GM08714 (cell line): ENCODE results near the gene GRM5.
"Not testable (repeated sequence)": the region's sequence is repeated elsewhere in the genome, so short reads cannot be mapped to it uniquely, and the experiment has no call there.

ENCODE experiments used
- H3K4me3 ChIP-seq: fragments of 200-500 bp; sonication (Bioruptor generic); 2 replicates; pipeline ENCODE4 v1.5.1; 2014; ENCODE audit warnings: mild to moderate bottlenecking, low read length, inconsistent platforms
- ZNF274 ChIP-seq: IDR thresholded peaks from 2 replicates; pipeline ENCODE4 v1.6.1; 2012; ENCODE audit warnings: mild to moderate bottlenecking, low read depth, low read length

GRM5 gene

DNA sequence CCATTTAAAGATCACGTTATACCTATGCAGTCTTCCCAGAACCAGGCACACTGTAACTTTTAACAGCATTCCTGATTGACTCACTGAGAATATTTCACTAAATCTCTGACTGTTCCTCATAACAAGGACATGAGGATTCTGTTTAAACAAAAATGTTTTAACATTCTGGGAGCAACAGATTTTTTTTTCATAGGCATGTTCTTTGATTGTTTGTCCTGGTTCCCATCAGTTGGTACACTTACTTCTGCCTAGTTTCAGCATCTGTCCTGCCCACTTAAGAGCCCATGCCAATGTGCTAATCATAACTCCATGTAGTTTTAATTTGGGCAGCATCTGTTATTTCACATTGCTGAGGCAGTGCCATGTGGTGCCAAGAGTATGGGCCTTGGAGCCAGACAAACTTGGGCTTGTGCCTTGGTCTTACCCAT is 589.8 kb downstream of the GRM5 start:
- no peak for TF ChIP-seq ZNF274

DNA sequence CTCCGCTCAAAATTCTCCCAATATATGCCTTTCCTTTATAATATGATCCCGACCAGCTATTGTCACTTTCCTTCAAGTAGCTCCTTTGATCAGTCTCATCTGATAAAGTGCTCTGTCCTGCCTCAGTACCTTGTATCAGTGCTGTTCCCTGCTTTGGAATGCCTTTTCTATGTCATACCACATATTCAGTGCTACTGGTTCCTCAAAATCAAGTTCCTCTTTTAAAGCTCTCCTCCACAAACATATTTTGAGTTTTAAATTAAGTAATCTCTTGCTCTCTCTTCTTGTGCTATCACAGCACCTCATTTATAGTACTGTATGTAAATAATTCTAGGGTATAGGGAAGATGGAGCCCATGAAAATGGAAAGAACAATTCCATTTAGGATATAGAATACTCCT is 591.1 kb downstream of the GRM5 start:
- no peak for TF ChIP-seq ZNF274
- no peak overlapping the region for H3K4me3 ChIP-seq

More for the DNA sequence above, 589.8 kb downstream of the GRM5 start:
- H3K4me3 ChIP-seq: no peak overlapping the region

DNA sequence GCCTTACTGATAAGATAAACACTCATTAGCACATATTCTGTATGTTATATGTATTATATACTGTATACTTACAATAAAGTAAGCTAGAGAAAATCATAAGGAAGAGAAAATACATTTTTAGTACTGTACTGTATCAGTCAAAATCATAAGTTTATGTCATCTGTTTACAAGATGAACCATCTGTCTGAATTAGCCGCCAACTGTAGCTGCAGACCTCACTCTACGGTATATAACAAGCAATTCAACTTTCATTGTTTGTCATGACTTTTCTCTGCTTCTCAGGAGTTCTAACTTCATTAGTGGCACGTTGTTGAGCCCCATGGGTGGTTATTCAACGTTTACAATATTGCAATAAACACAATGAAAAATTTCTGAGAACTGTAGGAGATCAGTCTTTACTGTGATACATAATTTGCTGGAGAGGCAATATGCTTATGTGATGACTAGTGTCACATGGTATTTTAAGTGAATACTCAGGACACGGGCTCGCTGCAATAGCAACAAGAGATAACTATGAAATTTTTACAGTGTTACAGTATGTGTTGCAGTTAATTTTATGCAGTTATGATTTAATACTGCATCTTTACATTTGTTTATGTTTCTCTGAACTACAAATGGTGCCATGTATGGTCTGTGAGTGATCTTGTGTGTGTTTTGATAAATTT is 596.1 kb downstream of the GRM5 start:
- TF ChIP-seq ZNF274: no peak
- no peak overlapping the region for H3K4me3 ChIP-seq

DNA sequence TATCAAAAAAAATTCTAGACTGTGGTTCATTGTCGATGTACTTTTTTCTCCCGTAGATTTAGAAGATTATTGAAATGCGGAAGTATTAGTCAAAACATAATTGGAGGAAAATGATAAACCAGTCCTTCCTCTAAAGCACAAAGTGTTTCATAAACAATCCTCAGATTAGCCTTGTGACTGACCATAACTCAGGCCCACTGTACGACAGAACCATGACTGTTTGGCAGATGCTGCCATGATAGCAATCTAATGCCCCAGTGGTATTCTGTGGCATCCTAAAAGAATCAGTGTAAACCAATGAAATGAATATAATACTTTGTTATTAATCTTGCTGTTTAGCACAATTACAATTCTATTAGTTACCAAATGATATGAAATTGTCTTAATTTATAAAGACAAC is 601.3 kb downstream of the GRM5 start:
- TF ChIP-seq ZNF274: no peak
- no peak overlapping the region for H3K4me3 ChIP-seq

DNA sequence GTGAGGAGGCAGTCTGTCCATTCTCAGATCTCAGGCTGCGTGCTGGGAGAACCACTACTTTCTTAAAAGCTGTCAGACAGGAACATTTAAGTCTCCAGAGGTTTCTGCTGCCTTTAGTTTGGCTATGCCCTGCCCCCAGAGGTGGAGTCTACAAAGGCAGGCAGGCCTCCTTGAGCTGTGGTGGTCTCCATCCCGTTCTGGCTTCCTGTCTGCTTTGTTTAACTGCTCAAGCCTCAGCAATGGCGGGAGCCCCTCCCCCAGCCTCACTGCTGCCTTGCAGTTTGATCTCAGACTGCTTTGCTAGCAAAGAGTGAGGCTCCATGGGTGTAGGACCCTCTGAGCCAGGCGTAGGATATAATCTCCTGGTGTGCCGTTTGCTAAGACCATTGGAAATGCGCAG is 602.5 kb downstream of the GRM5 start:
- H3K4me3 ChIP-seq: not testable (repeated sequence)

DNA sequence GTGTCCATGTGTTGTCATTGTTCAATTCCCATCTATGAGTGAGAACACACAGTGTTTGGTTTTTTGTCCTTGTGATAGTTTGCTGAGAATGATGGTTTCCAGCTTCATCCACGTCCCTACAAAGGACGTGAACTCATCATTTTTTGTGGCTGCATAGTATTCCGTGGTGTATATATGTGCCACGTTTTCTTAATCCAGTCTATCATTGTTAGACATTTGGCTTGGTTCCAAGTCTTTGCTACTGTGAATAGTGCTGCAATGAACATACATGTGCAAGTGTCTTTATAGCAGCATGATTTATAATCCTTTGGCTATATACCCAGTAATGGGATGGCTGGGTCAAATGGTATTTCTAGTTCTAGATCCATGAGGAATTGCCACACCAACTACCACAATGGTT is 607.7 kb downstream of the GRM5 start:
- not testable (repeated sequence) for H3K4me3 ChIP-seq

DNA sequence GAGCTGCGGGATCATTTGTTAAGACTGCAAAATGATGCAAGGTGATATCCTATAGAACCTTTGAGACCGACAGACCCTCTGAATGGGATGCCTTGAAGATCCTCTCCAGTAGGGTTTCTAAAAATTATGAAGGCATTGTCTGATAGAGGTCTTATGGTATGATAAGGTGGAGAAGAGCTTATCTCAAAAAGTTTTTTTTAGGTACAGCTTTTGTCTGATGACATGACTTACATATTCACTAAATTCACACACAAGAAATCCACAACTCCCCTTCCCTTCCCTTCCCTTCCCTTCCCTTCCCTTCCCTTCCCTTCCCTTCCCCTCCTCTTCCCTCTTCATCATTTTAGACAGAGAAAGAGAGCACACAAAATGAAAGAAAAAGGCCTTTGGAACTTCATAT is 609.8 kb downstream of the GRM5 start:
- TF ChIP-seq ZNF274: no peak

DNA sequence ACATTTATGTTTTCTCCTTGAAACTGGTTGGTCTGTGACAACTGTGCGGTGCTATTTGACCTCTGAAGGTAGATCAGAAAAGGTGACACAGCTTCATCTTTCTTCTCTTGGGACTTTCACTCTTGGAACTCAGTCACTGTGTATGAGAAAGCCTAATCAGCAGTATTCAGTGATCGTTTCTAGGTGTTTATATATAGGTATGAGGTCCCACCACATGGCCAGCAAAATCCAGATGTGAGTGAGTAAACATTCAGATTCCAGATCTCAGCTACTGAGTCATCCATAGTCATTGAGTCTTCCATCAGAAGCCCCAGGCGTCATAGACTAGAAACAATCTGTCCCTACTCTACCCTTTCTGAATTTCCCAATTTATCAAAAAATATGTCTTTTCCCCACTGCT is 610.9 kb downstream of the GRM5 start:
- no peak for TF ChIP-seq ZNF274
- no peak overlapping the region for H3K4me3 ChIP-seq

More for the DNA sequence above, 609.8 kb downstream of the GRM5 start:
- no peak overlapping the region for H3K4me3 ChIP-seq
